ES-I3 (cell line): Measurements from ENCODE around the gene ZYG11A.

Experiments
- H3K36me3 ChIP-seq: 2 replicates; pipeline ENCODE4 v1.6.1; 2013; ENCODE audit warnings: mild to moderate bottlenecking, low read length, control low read depth, moderate library complexity; ENCODE audit not compliant: insufficient read depth
- H3K4me1 ChIP-seq: 2 replicates; pipeline ENCODE4 v1.6.1; 2013; ENCODE audit warnings: mild to moderate bottlenecking, control low read depth, low read length; ENCODE audit not compliant: insufficient read depth
- H3K9ac ChIP-seq: 2 replicates; pipeline ENCODE4 v1.6.1; 2013; ENCODE audit warnings: low read depth, mild to moderate bottlenecking, low read length, moderate library complexity
- H3K9me3 ChIP-seq: 2 replicates; pipeline ENCODE4 v1.6.1; 2013; ENCODE audit warnings: mild to moderate bottlenecking, low read length, moderate library complexity; ENCODE audit not compliant: control insufficient read depth, insufficient read depth

Gene ZYG11A

GRCh38 chr1:52918201-52918600 lies 75.6 kb downstream of the ZYG11A start:
- H3K4me1 ChIP-seq = peaks cover 8% of the 10 kb centered on the region
- H3K9ac ChIP-seq = no peak overlapping the region
- no peaks in the 10 kb centered on the region for H3K36me3 ChIP-seq
- H3K9me3 ChIP-seq = no peaks in the 10 kb centered on the region

GRCh38 chr1:52919051-52919722 lies 76.6 kb downstream of the ZYG11A start:
- no peaks in the 10 kb centered on the region for H3K9me3 ChIP-seq
- no peak overlapping the region for H3K9ac ChIP-seq
- no peaks in the 10 kb centered on the region for H3K36me3 ChIP-seq
- H3K4me1 ChIP-seq = no peaks in the 10 kb centered on the region

- H3K4me1 ChIP-seq = no peaks in the 10 kb centered on the region
- no peak overlapping the region for H3K9ac ChIP-seq
- H3K9me3 ChIP-seq = no peaks in the 10 kb centered on the region
- no peaks in the 10 kb centered on the region for H3K36me3 ChIP-seq
Observed at GRCh38 chr1:52919723-52920483, 77.3 kb downstream of the ZYG11A start.

- Histone ChIP-seq H3K36me3 (no peaks in the 10 kb centered on the region), H3K4me1 (no peaks in the 10 kb centered on the region), H3K9ac (peak overlapping the region; percentile 70), H3K9me3 (no peaks in the 10 kb centered on the region)
Observed at GRCh38 chr1:52920791-52921291, 78.3 kb downstream of the ZYG11A start.

- no peak overlapping the region for H3K9ac ChIP-seq
- no peaks in the 10 kb centered on the region for H3K36me3 ChIP-seq
- no peaks in the 10 kb centered on the region for H3K4me1 ChIP-seq
- H3K9me3 ChIP-seq = no peaks in the 10 kb centered on the region
Observed at GRCh38 chr1:52925571-52926005, 83.0 kb downstream of the ZYG11A start.

GRCh38 chr1:52926864-52927211 lies 84.3 kb downstream of the ZYG11A start:
- Histone ChIP-seq H3K9me3 (no peaks in the 10 kb centered on the region), H3K36me3 (no peaks in the 10 kb centered on the region), H3K9ac (peak overlapping the region; percentile 43; the same call in 1 of the 2 replicates), H3K4me1 (no peaks in the 10 kb centered on the region)

GRCh38 chr1:52927212-52928014 lies 84.9 kb downstream of the ZYG11A start, which contains the start of gene SCP2:
SCP2 (plus strand) TSS chr1:52927276; CDS start chr1:52927397, 121 bp downstream.
- H3K9me3 ChIP-seq = no peaks in the 10 kb centered on the region
- H3K36me3 ChIP-seq = no peaks in the 10 kb centered on the region
- H3K9ac ChIP-seq = peak within 1 kb of the TSS; percentile 62
- H3K4me1 ChIP-seq = no peaks in the 10 kb centered on the region

- H3K4me1 ChIP-seq = no peaks in the 10 kb centered on the region
- no peaks in the 10 kb centered on the region for H3K9me3 ChIP-seq
- peak overlapping the region; percentile 62; the same call in 1 of the 2 replicates for H3K9ac ChIP-seq
- no peaks in the 10 kb centered on the region for H3K36me3 ChIP-seq
Observed at GRCh38 chr1:52928015-52928404, 85.5 kb downstream of the ZYG11A start.

- Histone ChIP-seq H3K9me3 (no peaks in the 10 kb centered on the region), H3K36me3 (no peaks in the 10 kb centered on the region), H3K4me1 (no peaks in the 10 kb centered on the region), H3K9ac (no peak overlapping the region)
Observed at GRCh38 chr1:52929019-52929418, 86.5 kb downstream of the ZYG11A start.

GRCh38 chr1:52937433-52938182 lies 95.0 kb downstream of the ZYG11A start:
- Histone ChIP-seq H3K4me1 (peaks cover 4% of the 10 kb centered on the region; the same call in 1 of the 2 replicates), H3K9me3 (no peaks in the 10 kb centered on the region), H3K36me3 (no peaks in the 10 kb centered on the region), H3K9ac (no peak overlapping the region)

GRCh38 chr1:52938183-52938451 lies 95.6 kb downstream of the ZYG11A start:
- H3K4me1 ChIP-seq = peaks cover 4% of the 10 kb centered on the region; the same call in 1 of the 2 replicates
- no peak overlapping the region for H3K9ac ChIP-seq
- H3K9me3 ChIP-seq = no peaks in the 10 kb centered on the region
- H3K36me3 ChIP-seq = no peaks in the 10 kb centered on the region

- H3K9me3 ChIP-seq = no peaks in the 10 kb centered on the region
Observed at GRCh38 chr1:52943876-52944416, 101.4 kb downstream of the ZYG11A start.

GRCh38 chr1:52944566-52944965 lies 102.0 kb downstream of the ZYG11A start:
- no peaks in the 10 kb centered on the region for H3K36me3 ChIP-seq
- H3K9me3 ChIP-seq = no peaks in the 10 kb centered on the region

More at GRCh38 chr1:52943876-52944416, 101.4 kb downstream of the ZYG11A start:
- no peaks in the 10 kb centered on the region for H3K36me3 ChIP-seq
- H3K9ac ChIP-seq = no peak overlapping the region
- no peaks in the 10 kb centered on the region for H3K4me1 ChIP-seq

More at GRCh38 chr1:52944566-52944965, 102.0 kb downstream of the ZYG11A start:
- H3K4me1 ChIP-seq = no peaks in the 10 kb centered on the region
- no peak overlapping the region for H3K9ac ChIP-seq
